IPS-15b (cell line): ENCODE results near the gene UCK2.
A peak's percentile ranks its signal among the peaks of the same experiment; 100 is the strongest.

Experiments
- H3K27me3 ChIP-seq: one replicate; pipeline ENCODE4 v1.6.1; 2013; ENCODE audit warnings: low read length; ENCODE audit not compliant: control insufficient read depth, insufficient read depth
- H3K36me3 ChIP-seq: one replicate; pipeline ENCODE4 v1.6.1; 2013; ENCODE audit warnings: low read length; ENCODE audit not compliant: control insufficient read depth, insufficient read depth
- H3K4me1 ChIP-seq: one replicate; pipeline ENCODE4 v1.6.1; 2013; ENCODE audit warnings: mild to moderate bottlenecking, low read length; ENCODE audit not compliant: control insufficient read depth, insufficient read depth
- H3K4me3 ChIP-seq: one replicate; pipeline ENCODE4 v1.5.1; 2013; ENCODE audit warnings: low read depth, low read length
- H3K9ac ChIP-seq: one replicate; pipeline ENCODE4 v1.6.1; 2013; ENCODE audit warnings: low read depth, mild to moderate bottlenecking, low read length
- H3K9me3 ChIP-seq: one replicate; pipeline ENCODE4 v1.6.1; 2013; ENCODE audit warnings: mild to moderate bottlenecking, low read length; ENCODE audit not compliant: control insufficient read depth, insufficient read depth

UCK2 gene

DNA sequence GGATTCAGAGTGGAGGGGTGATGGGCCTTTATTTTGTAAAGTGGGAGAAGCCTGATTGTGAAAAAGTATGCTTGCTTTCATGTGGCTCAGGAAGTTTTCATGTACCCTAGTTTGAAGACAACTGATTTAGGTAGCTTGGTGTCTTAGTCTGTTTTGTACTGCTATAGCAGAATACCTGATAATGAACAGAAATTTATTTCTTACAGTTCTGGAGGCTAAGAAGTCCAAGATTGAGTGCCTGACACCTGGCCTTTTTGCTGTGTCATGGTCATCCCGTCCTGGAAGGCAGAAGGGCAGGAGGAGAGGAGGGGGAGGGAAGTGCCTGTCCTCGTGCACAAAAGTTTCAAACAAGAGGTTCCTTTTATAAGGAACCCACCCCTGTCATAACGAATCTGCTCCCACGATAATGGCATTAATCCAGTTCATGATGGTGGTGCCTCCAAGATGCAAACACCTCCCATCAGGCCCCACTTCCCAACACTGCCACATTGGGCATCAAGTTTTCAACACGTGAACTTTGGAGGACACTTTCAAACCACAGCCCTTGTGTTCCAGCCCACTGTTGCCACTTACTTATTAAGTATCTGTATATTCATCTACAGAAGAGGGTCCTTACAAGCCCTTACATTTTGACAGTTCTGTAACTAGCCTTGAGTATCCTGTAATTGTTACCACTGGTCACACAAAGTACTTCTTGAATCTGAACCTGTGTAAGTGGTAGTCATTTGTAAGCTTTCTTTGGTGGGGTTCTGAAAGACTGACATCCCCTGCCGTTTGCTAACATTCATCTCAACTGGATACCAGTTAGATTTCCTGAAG lies 9.5 kb downstream of the UCK2 start:
- Histone ChIP-seq H3K9me3 (no peaks in the 10 kb centered on the region), H3K36me3 (no peaks in the 10 kb centered on the region), H3K27me3 (no peaks in the 10 kb centered on the region), H3K4me1 (peaks cover 19% of the 10 kb centered on the region), H3K9ac (no peak overlapping the region), H3K4me3 (no peak overlapping the region)

DNA sequence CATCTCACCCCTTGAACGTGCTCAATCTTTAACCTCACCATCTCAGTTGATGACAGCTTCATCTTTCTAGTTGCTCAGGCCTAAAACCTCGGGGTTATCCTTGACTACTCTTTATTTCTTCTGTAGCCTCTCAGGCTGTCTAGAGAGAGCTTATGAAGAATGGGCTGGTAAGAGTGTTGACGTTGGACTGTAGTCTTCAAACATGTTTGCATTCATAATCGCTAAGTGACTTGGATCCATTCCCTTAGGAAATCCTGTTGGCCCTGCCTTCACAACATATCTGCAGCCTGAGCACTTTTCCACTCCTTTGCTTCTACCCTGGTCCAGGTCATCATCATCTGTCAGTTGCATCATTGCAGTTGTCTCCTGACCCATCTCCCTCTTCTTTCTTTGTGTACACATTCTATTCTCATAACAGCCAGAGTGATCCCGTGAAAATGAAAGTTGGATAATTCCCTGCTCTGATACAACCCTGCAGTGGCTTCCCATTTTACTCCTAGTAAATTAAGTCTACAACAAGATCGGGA lies 10.5 kb downstream of the UCK2 start:
- Histone ChIP-seq H3K27me3 (no peaks in the 10 kb centered on the region), H3K4me1 (peaks cover 19% of the 10 kb centered on the region), H3K4me3 (no peak overlapping the region), H3K9me3 (no peaks in the 10 kb centered on the region), H3K36me3 (no peaks in the 10 kb centered on the region), H3K9ac (no peak overlapping the region)

DNA sequence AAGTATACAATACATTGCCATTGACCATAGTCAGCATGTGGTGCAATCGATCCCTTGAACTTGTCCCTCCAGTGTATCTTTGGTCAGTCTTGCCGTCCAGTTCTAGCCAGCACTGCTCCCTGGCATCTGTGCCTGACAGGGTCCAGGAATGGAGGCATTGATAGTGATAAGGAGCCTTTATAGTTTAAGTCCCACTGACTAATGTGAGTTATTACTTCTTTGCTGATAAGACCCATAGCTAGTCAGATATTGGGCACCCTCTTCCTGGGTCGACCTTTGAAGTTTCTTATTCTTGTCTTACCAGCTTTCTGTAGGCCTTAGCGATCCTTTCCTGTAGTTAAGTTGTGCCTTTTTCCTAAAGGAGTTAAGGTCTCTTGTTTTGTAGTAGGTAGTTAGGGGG lies 13.0 kb downstream of the UCK2 start:
- Histone ChIP-seq H3K9me3 (no peaks in the 10 kb centered on the region), H3K4me1 (peaks cover 14% of the 10 kb centered on the region), H3K9ac (no peak overlapping the region), H3K36me3 (no peaks in the 10 kb centered on the region), H3K4me3 (no peak overlapping the region), H3K27me3 (no peaks in the 10 kb centered on the region)

DNA sequence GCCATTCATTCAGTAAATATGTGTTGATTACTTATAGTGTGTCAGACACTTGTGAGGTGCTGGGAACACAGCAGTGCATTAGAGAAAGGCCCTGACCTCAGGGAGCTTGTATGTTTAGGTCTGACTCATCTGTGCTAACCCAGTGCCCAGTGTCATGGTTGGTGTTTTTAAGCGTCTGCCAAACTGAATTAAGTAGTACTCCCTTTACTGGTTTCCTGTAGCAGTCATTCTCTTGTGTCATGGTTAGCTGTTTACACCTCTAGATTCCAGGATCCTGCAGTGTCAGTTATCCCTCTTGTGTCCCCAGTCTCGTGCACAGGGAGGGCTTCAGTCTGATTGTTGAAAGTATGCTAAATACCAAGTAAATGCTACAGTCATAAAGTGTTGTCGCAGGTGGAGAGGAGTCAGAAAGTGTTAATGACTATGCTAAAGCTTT lies 14.2 kb downstream of the UCK2 start:
- no peaks in the 10 kb centered on the region for H3K27me3 ChIP-seq
- H3K9ac ChIP-seq: no peak overlapping the region
- H3K4me1 ChIP-seq: peaks cover 13% of the 10 kb centered on the region
- no peaks in the 10 kb centered on the region for H3K9me3 ChIP-seq
- no peak overlapping the region for H3K4me3 ChIP-seq
- H3K36me3 ChIP-seq: no peaks in the 10 kb centered on the region

DNA sequence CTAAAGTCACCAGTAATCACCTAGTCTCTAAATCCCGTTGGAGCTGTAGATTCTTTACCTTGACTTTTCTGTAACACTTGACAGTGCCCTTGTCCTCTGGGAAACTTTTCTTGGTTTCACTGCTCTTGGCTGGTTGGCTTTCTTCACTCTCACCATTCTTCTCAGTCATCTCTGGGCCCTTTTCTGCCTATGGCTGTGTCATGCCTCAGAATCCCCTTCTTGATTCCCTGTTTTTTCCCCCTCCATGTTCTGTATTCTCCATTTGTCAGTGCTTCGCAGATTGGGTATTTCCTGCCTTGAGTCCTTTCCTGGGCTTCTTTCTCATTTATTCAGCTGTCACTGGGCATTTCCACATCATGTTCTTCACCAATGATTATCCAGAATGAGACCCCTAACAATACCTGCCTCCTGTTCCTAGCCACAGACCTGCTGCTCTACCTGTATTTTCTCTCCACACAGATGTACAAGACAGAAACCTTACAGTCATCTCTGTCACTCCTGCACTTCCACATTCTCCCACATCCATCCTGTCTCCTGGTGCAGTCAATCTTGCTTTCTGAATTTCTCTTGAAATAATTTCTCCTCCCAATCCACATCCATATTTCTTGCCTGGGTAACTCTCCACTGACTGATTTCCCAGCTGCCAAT lies 14.7 kb downstream of the UCK2 start:
- Histone ChIP-seq H3K9ac (no peak overlapping the region), H3K27me3 (no peaks in the 10 kb centered on the region), H3K9me3 (no peaks in the 10 kb centered on the region), H3K36me3 (no peaks in the 10 kb centered on the region), H3K4me3 (no peak overlapping the region), H3K4me1 (peaks cover 8% of the 10 kb centered on the region)

DNA sequence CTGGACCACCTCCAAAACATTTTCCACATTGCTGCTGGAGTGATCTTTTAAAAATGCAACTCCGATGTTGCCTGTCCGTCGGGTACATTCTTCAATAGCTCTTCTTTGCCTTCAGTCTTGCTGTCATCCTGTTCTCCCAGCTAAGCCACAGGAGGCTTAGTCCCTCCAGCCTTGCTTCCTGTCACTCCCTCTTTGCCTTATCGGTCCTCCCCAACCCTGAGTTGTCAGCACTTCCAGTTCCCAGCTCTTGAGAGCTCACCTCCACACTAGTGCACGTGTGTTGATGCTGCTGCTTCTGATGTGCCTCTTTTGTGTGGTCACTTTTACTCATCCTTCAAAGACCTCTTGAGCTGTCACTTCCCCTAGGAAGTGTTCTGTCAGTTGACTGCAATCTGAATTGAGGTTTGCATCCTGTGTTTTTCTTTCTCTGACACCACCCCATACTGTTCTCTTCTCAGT lies 15.3 kb downstream of the UCK2 start:
- Histone ChIP-seq H3K4me1 (peaks cover 5% of the 10 kb centered on the region), H3K36me3 (no peaks in the 10 kb centered on the region), H3K27me3 (no peaks in the 10 kb centered on the region), H3K4me3 (no peak overlapping the region), H3K9ac (no peak overlapping the region), H3K9me3 (no peaks in the 10 kb centered on the region)

DNA sequence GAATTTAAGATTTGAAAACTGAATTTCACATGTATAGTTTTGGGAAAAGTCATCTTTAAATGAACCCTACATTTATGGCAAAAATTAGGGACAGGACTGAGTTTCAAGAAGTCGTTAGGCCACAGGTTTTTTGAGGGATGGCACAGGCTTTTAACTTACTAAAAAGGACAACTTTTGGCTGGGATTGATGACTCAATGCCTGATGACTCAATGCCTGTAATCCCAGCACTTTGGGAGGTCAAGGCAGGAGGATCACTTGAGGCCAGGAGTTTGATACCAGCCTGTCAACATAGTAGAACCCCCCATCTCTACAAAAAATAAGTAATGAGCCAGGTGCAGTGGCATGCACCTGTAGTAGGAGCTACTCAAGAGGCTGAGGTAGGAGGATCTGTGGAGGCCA lies 15.9 kb downstream of the UCK2 start:
- H3K9me3 ChIP-seq: no peaks in the 10 kb centered on the region
- H3K27me3 ChIP-seq: no peaks in the 10 kb centered on the region
- H3K36me3 ChIP-seq: peaks cover under 1% of the 10 kb centered on the region
- peaks cover 5% of the 10 kb centered on the region for H3K4me1 ChIP-seq
- no peak overlapping the region for H3K4me3 ChIP-seq
- H3K9ac ChIP-seq: no peak overlapping the region

DNA sequence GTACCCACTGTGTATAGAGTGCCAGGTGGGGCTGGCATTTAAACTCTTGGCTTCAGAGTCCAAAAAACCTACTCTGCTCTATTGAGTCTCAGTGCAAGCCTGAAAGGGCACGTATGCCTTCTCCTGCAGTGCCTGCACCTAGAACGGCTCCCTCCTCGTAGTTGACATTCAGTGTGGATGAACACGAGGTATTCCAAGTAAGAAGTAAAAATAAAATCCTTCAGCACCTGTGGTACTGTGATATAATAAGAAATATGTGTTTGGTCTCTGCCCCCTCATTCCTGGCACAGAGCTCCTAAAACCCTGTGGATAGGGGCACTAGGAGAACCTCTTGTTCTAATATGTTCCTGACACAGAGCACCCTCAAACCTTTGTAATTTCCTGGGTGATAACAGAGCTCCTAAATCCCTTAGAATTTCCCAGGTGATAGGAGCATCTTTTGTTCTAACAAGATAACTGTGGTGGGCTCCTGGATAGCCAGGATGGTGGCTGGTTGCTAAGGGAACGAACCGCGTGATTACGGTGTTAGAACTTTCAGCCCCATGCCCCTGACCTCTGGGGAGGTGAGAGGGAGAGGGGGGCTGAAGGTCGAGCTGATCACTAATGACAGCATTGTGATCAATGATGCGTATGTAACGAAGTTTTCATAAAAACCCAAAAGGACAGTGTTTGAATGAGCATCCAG lies 16.8 kb downstream of the UCK2 start:
- no peaks in the 10 kb centered on the region for H3K9me3 ChIP-seq
- H3K4me1 ChIP-seq: peaks cover 5% of the 10 kb centered on the region
- H3K4me3 ChIP-seq: no peak overlapping the region
- no peak overlapping the region for H3K9ac ChIP-seq
- no peaks in the 10 kb centered on the region for H3K27me3 ChIP-seq
- peaks cover 6% of the 10 kb centered on the region for H3K36me3 ChIP-seq

DNA sequence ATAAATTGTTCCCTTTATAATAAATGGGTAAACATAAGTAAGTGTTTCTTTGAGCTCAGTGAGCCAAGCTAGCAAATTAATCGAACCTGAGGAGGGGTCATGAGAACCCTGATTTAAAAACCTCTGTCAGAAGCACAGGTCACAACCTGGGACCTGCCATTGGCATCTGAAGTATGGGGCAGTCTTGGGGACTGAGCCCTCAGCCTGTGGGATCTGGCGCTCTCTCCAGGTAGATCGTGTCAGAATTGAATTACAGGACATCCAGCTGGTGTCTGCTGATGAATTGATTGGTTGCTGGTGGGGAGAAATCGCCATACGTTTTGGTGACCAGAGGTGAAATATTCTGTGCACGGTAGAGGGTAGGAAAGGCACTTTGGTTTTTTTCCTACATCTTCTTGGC lies 17.5 kb downstream of the UCK2 start:
- Histone ChIP-seq H3K4me1 (peaks cover 5% of the 10 kb centered on the region), H3K9me3 (no peaks in the 10 kb centered on the region), H3K36me3 (peaks cover 6% of the 10 kb centered on the region), H3K27me3 (no peaks in the 10 kb centered on the region), H3K4me3 (no peak overlapping the region), H3K9ac (peak overlapping the region; percentile 3)

DNA sequence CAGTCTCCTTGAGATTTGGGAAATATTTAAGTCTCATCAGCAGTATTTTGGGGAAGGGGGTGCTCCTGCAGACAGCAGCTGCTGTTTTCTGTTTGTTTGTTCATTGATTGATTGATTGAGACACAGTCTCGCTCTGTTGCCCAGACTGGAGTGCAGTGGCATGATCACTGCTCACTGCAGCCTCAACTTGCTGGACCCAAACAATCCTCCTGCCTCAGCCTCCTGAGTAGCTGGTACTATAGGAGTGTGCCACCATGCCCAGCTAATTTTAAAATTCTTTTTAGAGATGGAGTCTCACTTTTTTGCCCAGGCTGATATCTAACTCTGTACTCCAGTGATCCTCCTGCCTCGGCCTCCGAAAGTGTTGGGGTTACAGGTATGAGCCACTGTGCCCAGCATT lies 18.2 kb downstream of the UCK2 start:
- Histone ChIP-seq H3K4me3 (no peak overlapping the region), H3K27me3 (no peaks in the 10 kb centered on the region), H3K36me3 (peaks cover 6% of the 10 kb centered on the region), H3K9ac (no peak overlapping the region), H3K9me3 (no peaks in the 10 kb centered on the region), H3K4me1 (peaks cover 5% of the 10 kb centered on the region)

DNA sequence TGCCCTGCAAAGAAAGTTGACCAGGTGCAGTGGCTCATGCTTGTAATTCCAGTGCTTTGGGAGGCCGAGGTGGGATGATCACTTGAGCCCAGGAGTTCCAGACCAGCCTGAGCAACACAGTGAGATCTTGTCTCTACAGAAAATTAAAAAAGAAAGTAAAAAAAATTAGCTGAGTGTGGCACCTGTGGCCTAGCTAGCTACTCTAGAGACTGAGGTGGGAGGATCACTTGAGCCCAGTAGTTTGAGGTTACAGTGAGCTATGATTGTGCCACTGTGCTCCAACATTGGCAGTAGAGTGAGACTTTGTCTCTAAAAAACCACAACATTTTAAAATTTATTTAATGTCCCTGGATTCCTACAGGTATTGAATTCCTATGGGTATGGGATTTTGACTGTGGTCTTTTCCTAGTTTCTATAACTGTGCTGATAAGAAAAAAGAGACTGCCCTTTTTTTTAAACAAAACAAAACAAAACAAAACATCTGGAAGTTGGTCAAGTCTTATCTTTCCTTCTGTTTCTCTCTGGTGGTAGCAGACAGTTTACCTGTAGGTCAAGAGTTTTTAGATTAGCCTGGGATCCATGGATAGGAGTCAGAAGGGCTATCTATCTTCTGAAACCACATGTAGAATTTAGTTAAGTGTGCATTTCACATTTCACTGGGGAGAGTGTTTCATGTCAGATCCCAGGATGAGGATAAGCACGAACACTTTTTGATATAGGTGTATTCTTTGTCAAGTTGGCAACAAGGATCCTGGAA lies 18.8 kb downstream of the UCK2 start:
- H3K4me1 ChIP-seq: peaks cover 8% of the 10 kb centered on the region
- no peak overlapping the region for H3K4me3 ChIP-seq
- no peaks in the 10 kb centered on the region for H3K9me3 ChIP-seq
- no peak overlapping the region for H3K9ac ChIP-seq
- no peaks in the 10 kb centered on the region for H3K27me3 ChIP-seq
- peaks cover 6% of the 10 kb centered on the region for H3K36me3 ChIP-seq
